GM21381 (cell line): Measurements from ENCODE around the gene OLFM2.
"Not testable (repeated sequence)": the region's sequence is repeated elsewhere in the genome, so short reads cannot be mapped to it uniquely, and the experiment has no call there.

Source experiments
- ATAC-seq: cut with Tn5 transposase; IDR thresholded peaks from one replicate; pipeline ENCODE4 v1.9.1; 2021; ENCODE audit warnings: mild to moderate bottlenecking, moderate library complexity; ENCODE audit not compliant: unreplicated experiment

The OLFM2 gene

GRCh38 chr19:9943744-9944143, 7.4 kb upstream of the OLFM2 start:
- ATAC-seq: no peak

GRCh38 chr19:9941671-9942070, 5.4 kb upstream of the OLFM2 start:
- no peak for ATAC-seq

GRCh38 chr19:9941231-9941630, 4.9 kb upstream of the OLFM2 start:
- no peak for ATAC-seq

GRCh38 chr19:9940778-9941177, 4.5 kb upstream of the OLFM2 start:
- ATAC-seq: no peak

- ATAC-seq: no peak
Observed at GRCh38 chr19:9939301-9939913, 3.1 kb upstream of the OLFM2 start.

- ATAC-seq: no peak
Observed at GRCh38 chr19:9937001-9937411, 691 bp upstream of the OLFM2 start.

- no peak for ATAC-seq
Observed at GRCh38 chr19:9935506-9936325, 599 bp downstream of the OLFM2 start.

GRCh38 chr19:9934132-9934950, 2.0 kb downstream of the OLFM2 start:
- ATAC-seq: no peak

- no peak for ATAC-seq
Observed at GRCh38 chr19:9932835-9933234, 3.5 kb downstream of the OLFM2 start.

GRCh38 chr19:9931629-9932028, 4.7 kb downstream of the OLFM2 start:
- no peak for ATAC-seq

GRCh38 chr19:9923440-9923839, 12.9 kb downstream of the OLFM2 start:
- ATAC-seq: no peak

- not testable (repeated sequence) for ATAC-seq
Observed at GRCh38 chr19:9922782-9923379, 13.4 kb downstream of the OLFM2 start.

GRCh38 chr19:9917321-9917720, 19.0 kb downstream of the OLFM2 start:
- no peak for ATAC-seq

- ATAC-seq: no peak
Observed at GRCh38 chr19:9916719-9917118, 19.6 kb downstream of the OLFM2 start.

GRCh38 chr19:9914315-9915207, 21.8 kb downstream of the OLFM2 start:
- no peak for ATAC-seq

GRCh38 chr19:9914001-9914314, 22.4 kb downstream of the OLFM2 start:
- no peak for ATAC-seq

- no peak for ATAC-seq
Observed at GRCh38 chr19:9913237-9914000, 22.9 kb downstream of the OLFM2 start.

GRCh38 chr19:9912551-9913236, 23.6 kb downstream of the OLFM2 start:
- no peak for ATAC-seq

GRCh38 chr19:9911524-9912185, 24.7 kb downstream of the OLFM2 start:
- ATAC-seq: no peak
